Posterior vena cava (tissue), 2 donors: ENCODE measurements around the gene TMUB1. TPM values are rescaled to one million over a fixed set of nuclear protein-coding genes. Genes with fewer than 3 reads are reported as not detected.

ENCODE experiments used
- DNase-seq: peaks from one replicate; pipeline ENCODE4 v3.0.0-alpha.2; 2020; ENCODE audit warnings: low spot score
- intact Hi-C, 2 donors: fragments of 100-400 bp; cut with DNase I; formaldehyde crosslinking; loops; one replicate each; pipeline versions ENCODE4 v1.14.1 to v1.14.2; 2022 to 2023
- total RNA-seq, 2 donors: library from RNA; stranded (reverse); fragmentation: NEBNext Ultra II Directional; extraction: Animal tissue kit (Norgen Biotek cat#: 25700); gene quantifications; one replicate each; pipeline ENCODE4 v1.2.1, GENCODE V29; 2021
- donor health status: DM: yes; HTN: yes; CAD: no.
- donor health status: DM: yes; HTN: yes; CAD: no.

The TMUB1 gene
- total RNA-seq, 2 donors from 2014 or later, result 27.4 to 27.7 TPM

DNA sequence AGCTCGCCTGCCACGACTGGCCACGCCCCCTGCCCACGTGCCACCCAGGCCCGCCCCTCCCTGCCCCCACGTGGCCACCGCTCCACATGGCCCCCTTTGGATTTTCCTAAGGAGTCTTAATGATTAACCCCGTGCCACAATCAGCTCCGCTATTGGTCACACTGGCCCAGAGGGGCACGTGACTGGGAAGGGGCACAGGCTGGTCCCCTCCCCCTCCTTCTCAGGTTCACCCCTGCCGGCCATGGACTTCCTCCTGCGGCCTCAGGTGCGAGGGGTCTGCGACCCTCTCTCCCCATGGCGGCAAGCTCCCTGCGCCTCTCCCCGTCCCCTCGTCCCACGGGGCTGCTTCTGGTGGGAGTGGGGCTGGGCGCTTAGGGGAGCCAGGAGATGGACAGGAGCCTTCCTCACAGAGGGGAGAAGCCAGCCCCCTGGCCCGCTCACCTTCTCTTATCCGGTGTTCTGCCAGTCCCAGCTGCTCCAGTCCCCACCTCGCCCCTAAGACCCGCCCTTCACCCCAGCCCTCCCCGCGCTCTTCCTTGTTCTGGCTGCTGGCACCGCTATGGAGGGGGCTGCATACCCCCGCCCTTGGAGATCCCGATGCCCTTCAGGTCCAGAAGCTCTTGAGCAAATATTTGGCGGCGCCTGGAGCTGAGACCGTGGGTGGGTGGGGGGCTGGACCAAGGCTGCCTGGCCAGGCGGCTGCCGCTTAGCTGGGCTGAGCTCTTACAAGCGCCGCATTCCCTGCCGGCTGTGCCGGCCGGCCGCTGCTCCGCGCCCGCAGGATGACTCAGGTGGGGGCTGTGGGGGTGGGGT, 20.7 kb downstream of the TMUB1 start:
- peak; percentile 89 for DNase-seq
- intact Hi-C loops, result no loop called here

- intact Hi-C loops, result no loop called here
- DNase-seq, result no peak
These were observed 21.2 kb downstream of the TMUB1 start for GRCh38 chr7:151062111-151062398.

- intact Hi-C loops, result no loop called here
- DNase-seq, result no peak
These were observed 21.8 kb downstream of the TMUB1 start for GRCh38 chr7:151061213-151062110.

DNA sequence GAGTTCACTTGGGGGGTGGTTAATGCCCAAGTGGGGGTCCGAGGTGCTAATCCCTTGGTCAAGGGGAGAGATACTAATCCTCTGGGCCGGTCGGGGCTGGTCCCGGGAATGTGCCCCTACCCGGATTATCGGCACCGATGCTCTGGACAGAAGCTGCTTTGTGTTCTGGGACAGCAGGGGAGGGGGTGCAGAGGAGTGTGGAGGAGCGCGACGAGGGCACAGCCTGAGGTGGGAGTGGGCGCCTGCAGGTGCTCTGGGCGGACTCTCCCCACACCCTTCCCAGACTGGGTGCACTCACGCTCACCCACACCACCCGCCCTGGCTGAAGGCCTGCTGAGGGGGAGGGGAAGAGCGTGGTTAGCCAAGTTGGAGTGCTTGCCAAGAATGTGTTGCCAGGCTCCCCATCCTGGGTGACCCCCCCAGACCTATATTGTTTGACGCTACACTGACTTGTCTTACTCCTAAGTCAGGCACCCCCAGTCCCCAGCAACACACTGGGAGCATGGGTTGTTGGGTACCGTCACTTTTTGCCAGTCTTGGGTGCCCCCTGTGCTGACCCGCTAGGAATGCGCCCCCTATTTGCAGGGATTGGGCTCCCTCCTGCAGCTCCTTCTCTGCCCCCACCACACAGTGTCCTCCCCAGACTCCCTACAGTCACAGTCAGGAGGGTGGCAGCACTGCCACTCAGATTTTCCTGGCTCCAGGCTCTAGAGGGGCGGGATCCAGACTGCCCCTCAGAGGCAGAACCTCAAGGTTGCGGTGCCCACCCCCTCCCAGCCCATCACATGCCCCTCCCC, 22.7 kb downstream of the TMUB1 start:
- no peak for DNase-seq
- intact Hi-C loops, result no loop called here

- intact Hi-C loops, result no loop called here
- DNase-seq, result no peak
These were observed 23.2 kb downstream of the TMUB1 start for GRCh38 chr7:151060113-151060415.

- peak; percentile 93 for DNase-seq
- intact Hi-C loops, result no loop called here
These were observed 23.8 kb downstream of the TMUB1 start, which contains the start of gene SLC4A2 for GRCh38 chr7:151059367-151060112. TSS of gene SLC4A2 (plus strand) at chr7:151059589. CDS start at chr7:151061988, 2,399 bp downstream.

DNA sequence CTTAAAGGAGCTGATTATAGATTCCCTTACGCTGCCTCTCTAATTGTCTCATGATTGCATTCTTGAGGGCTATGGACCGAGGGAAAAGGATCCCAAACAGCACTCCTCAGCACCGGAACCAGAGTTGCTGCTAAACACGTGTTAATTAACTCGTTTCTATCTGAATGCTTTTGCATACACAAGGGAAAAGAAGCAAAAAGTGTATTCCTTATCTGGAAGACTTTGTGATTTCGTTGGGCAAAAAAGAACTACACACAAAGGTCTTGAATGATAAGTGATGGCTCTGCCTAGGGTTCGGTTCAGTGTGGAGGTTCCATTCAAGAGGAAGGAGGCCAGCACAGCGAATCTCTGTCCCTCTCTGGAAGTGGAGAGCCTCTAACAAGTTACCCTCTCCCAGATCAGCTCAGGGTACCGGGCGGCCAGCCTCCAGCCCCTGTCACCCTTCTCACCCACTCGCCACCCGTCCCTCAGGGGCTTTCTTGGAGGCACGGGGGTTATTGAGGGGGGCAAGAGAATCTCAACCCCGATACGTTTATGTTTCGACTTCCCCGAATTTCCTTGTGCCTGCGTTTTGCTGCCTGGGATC, 24.4 kb downstream of the TMUB1 start:
- no peak for DNase-seq
- intact Hi-C loops, result no loop called here

- peak; percentile 99 for DNase-seq
- intact Hi-C loops, result no loop called here
These were observed 25.1 kb downstream of the TMUB1 start for GRCh38 chr7:151057989-151058780.

DNA sequence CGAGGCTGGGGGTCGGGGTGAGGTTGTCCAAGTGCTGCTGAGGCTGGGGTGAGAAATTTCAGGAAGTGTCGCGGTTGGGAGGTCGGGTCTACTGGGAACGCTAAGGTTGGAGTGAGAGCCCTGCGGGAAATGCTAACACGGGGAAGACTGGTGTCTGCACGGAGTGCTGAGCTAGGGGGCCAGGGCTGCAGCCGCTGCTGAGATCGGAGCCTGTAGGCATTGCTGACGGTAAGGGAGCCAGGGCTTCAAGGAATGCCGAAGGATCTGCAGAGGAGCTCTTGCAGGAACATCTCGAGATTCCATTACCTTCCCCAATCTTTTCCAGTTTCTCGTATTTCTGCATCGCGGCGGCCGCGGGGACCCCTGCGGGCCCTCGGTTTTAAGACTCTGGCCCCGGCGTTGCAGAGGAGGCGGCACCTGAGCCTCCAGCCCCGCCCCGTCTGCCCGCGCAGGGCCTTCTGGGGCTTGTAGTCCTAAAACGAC, 25.7 kb downstream of the TMUB1 start, which contains the start of gene CDK5:
Gene CDK5, minus strand, starts transcription at position 392 of the 483 bp plus-strand sequence. Its CDS starts 49 bp downstream, at position 343.
- intact Hi-C loops, result no loop called here
- no peak for DNase-seq

GRCh38 chr7:151056666-151057505, 26.4 kb downstream of the TMUB1 start:
- no peak for DNase-seq

DNA sequence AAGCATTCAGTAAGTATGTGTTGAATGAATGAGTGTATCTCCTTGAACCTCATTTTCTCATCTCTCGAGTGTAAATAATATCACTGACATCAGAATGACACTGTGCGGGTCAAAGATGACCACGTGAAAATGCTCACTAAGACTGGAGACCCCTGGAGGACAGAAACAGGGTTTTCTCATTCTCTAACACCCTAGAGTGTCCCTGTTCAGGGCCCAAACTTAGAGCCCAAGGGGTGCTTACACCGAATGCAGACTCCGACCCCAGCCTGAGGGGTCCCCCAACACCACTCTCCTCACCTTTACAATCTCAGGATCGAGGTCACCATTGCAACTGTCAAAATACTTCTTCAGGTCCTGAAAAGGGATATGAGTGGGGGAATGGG, 27.0 kb downstream of the TMUB1 start:
- DNase-seq, result no peak
- intact Hi-C loops, result no loop called here

More at GRCh38 chr7:151056666-151057505, 26.4 kb downstream of the TMUB1 start:
- intact Hi-C loops, result no loop called here

DNA sequence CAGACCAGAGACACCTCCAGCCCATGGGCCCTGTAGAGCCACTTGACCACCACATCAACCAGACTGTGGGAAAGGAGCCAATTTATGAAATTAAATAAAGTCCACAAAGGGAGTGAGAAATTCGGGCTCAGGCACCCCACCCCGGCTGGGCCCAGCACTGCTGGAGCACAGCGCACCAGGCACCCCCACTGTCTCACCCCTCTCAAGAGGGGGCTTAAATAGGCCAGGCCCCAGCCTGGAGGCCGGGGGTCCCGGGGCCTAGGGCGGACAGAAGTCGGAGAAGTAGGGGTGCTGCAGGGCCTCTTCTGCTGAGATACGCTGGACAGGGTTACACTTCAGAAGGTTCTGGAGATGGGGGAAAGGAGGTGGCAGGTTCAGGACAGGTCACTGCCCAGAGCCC, 29.5 kb downstream of the TMUB1 start:
- DNase-seq, result no peak
- intact Hi-C loops, result no loop called here

DNA sequence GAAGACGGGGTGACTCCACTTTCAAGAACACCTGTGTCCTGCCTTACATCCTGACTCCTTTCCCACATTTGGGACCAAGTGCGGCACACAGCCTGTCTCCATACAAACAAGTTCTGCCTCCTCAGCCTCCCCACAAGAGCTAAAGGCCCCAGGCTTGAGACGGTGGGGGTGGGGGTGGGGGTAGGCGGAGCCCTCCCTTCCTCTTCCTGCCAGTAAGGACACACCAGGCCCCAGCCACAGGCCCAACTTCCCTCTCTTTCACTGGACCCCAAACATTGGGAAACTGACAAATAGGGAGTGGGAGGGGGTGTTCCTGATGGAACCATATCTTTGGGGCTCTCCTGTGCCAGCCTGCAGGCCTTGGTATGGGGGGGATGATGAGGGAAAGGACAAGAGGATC, 30.2 kb downstream of the TMUB1 start:
- intact Hi-C loops, result no loop called here
- no peak for DNase-seq

DNA sequence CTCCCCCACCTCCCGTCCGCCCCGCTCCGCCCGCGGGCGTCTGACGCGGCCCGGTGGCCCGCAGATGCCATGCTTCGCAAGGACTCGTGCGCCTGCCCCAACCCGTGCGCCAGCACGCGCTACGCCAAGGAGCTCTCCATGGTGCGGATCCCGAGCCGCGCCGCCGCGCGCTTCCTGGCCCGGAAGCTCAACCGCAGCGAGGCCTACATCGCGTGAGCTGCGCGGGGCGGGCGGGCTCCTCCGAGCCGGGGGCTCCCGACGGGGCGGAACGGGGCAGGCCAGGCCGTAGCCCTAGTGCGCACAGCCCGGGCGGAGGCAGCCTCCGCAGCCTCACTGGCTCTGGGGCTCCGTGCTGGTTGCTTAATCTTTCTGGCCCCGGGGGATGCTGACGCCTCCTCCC, 32.2 kb downstream of the TMUB1 start:
- no peak for DNase-seq
- intact Hi-C loops, result no loop called here

DNA sequence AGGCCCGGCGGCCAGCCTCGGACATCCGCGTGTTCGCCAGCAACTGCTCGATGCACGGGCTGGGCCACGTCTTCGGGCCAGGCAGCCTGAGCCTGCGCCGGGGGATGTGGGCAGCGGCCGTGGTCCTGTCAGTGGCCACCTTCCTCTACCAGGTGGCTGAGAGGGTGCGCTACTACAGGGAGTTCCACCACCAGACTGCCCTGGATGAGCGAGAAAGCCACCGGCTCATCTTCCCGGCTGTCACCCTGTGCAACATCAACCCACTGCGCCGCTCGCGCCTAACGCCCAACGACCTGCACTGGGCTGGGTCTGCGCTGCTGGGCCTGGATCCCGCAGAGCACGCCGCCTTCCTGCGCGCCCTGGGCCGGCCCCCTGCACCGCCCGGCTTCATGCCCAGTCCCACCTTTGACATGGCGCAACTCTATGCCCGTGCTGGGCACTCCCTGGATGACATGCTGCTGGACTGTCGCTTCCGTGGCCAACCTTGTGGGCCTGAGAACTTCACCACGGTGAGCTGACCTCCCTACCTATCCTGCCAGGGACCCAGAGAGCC, 34.3 kb downstream of the TMUB1 start:
- no peak for DNase-seq
- intact Hi-C loops, result loop anchor here in 1 of 2 donors (10.0 kb wide), 1 partner anchor 46 kb away; no protein-coding TSS in a partner anchor

DNA sequence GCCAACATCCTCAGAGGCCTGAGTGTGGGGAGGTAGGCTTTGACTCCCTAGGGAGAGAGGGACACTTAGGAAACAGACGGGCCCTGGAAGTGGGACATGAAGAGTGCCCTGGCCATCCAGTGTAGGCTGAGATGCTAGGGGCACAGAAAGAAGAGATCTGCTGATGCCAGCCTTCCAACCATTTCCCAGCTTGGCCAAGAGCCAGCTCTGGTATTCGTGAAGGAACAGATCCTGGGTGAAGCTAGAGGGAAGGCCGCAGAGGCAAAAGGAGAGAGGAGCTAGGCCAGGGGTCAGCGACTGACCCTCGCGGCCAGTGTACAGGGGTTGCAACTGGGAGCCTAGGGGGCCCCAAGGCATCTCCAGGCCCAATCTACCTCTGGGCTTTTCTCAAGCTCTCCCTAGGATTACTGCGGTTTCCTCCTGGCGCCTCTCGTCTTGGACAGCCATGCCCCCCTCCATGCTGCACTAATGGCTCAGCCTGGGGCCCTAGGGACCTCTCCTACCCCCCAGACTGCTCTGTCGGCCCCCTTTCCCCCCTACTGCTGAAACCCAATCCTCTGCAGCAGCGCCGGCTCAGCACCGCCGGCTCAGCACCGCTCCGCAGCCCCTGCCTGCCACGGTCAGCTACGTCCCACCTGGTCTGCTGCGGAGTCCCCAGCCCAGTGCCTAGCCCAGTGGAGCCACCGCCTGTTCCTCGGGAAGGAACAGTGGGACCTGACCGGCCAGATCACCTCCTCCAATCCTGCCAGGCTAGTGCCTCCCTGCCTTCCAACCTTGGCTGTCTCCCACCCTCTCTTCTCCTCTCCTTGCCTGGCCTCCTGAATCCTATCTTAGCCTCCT, 35.1 kb downstream of the TMUB1 start, which contains the start of gene ASIC3:
Gene ASIC3, plus strand, starts transcription at position 556 of the 840 bp plus-strand sequence. CDS start 355 bp downstream, outside the sequence.
- intact Hi-C loops, result loop anchor here in 1 of 2 donors (10.0 kb wide), 1 partner anchor 47 kb away; no protein-coding TSS in a partner anchor
- no peak for DNase-seq
